ENCODE results near the gene ZFHX2. TPM values are rescaled to one million over a fixed set of nuclear protein-coding genes. Genes with fewer than 3 reads are reported as not detected.

ZFHX2 gene
- total RNA-seq, 2 experiments from 2014 or later, result 0.78 to 1.0 TPM

DNA sequence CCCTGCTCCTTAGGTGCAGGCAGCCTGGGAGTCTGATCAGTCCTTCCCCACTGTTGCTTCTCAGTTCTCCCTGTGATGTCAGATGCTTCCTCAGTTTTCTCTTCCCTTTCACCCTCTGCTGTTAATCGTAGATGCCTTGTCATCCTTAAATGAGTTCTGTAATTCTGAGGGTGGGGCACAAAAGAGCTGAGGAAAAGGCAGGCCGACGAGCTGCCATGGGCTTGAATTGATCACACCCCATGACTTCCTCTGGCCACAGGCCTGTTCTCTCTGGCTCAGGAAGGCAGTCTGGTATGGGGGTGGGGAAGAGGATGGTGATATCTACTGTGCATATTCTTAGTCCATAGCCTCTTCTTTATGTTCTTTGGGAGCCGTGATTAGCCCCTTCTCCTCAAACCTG, 21.3 kb upstream of the ZFHX2 start:
- no peak for ATAC-seq
- H3K9me3 Mint-ChIP-seq, result no peaks in the 10 kb centered on the region
- POLR2A ChIA-PET, result no interaction called here
- peaks cover 20% of the 10 kb centered on the region for H3K4me1 Mint-ChIP-seq (ENCODE audit: low read depth)
- TF ChIP-seq CTCF (IDR thresholded peaks at IDR 0.05), result no peak
- H3K27ac Mint-ChIP-seq, result no peak overlapping the region
- no peak overlapping the region for H3K4me3 Mint-ChIP-seq
- intact Hi-C loops (cut with micrococcal nuclease), result no loop called here
- DNase-seq, result no peak
- CTCF ChIA-PET, result interaction anchor here (1.0 to 5.5 kb wide), 2 partner anchors 13 to 17 kb away, joined by 4 to 20 read pairs; no protein-coding TSS in a partner anchor
- H3K27me3 Mint-ChIP-seq, result peaks cover 32% of the 10 kb centered on the region
- H3K36me3 Mint-ChIP-seq (ENCODE audit: low read depth), result no peaks in the 10 kb centered on the region

DNA sequence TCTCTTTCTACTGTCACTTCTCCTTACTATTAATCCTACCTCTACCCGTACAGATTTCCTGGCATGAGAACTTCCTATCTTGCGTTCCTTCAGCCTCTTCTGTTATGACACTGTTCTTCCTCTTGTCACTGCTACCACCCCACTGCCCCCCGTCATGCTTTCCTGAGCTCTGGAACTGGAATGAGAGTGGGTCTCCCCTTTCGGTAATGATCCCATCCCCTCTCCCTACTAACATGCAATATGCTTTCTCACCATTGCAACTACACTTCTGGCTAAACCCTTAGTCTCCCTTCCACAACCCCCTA, 20.9 kb upstream of the ZFHX2 start:
- Mint-ChIP-seq H3K27me3 (peaks cover 32% of the 10 kb centered on the region), H3K4me3 (no peak overlapping the region), H3K36me3 (ENCODE audit: low read depth) (no peaks in the 10 kb centered on the region), H3K27ac (no peak overlapping the region), H3K4me1 (ENCODE audit: low read depth) (peaks cover 22% of the 10 kb centered on the region), H3K9me3 (no peaks in the 10 kb centered on the region)
- DNase-seq, result no peak
- no peak for ATAC-seq
- ChIA-PET POLR2A (no interaction called here), CTCF (interaction anchor here (1.0 to 5.5 kb wide), 2 partner anchors 13 to 17 kb away, joined by 4 to 20 read pairs; no protein-coding TSS in a partner anchor)
- intact Hi-C loops (cut with micrococcal nuclease), result no loop called here
- no peak for TF ChIP-seq CTCF (IDR thresholded peaks at IDR 0.05)

DNA sequence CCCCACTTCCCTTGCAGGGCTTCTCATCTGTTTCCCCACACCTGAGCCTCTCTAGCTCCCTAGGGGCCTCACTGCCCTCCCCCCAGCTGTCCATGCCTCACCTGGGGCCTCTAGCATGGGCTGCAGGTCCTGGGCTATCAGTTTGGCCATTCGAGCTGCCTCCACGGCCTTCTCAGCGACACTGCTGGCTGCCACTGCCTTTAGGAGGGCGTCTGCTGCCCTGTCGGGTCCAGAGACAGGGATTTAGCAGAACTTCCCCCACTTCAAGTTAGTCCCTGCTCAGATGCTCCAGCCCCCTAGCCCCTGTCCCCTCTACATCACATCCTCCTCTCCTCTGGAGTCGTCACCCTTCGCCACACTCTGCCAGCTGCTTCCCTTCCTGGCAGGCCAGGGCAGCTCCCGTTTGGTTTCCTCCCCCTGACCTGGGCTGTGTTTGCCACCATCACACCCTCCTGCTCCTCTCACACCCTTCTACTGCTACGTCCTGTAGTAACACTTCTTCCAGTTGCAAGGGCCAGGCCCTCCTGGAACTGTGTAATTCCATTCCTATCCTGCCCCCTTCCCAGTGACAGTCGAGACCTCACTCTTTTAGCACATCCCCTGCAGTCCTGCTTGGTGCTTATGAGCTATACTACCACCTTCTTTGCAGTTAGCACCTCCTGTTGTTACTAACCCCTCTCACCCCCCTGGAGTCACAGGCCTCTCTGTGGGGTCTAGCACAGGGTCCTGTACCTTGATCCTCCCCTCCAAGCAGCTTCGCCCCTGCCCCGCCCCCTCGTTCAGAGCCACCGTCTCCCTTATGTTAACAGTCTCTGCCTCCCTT, 20.3 kb upstream of the ZFHX2 start:
- DNase-seq (no peak), ATAC-seq (no peak)
- H3K27me3 Mint-ChIP-seq, result peaks cover 28% of the 10 kb centered on the region
- ChIA-PET POLR2A (no interaction called here), CTCF (interaction anchor here (5.5 kb wide), 1 partner anchor 18 kb away, joined by 20 read pairs; no protein-coding TSS in a partner anchor)
- no peak for TF ChIP-seq CTCF (IDR thresholded peaks at IDR 0.05)
- no peaks in the 10 kb centered on the region for H3K36me3 Mint-ChIP-seq (ENCODE audit: low read depth)
- no peak overlapping the region for H3K27ac Mint-ChIP-seq
- H3K9me3 Mint-ChIP-seq, result no peaks in the 10 kb centered on the region
- intact Hi-C loops (cut with micrococcal nuclease), result no loop called here
- H3K4me3 Mint-ChIP-seq, result no peak overlapping the region
- H3K4me1 Mint-ChIP-seq (ENCODE audit: low read depth), result peaks cover 20% of the 10 kb centered on the region

DNA sequence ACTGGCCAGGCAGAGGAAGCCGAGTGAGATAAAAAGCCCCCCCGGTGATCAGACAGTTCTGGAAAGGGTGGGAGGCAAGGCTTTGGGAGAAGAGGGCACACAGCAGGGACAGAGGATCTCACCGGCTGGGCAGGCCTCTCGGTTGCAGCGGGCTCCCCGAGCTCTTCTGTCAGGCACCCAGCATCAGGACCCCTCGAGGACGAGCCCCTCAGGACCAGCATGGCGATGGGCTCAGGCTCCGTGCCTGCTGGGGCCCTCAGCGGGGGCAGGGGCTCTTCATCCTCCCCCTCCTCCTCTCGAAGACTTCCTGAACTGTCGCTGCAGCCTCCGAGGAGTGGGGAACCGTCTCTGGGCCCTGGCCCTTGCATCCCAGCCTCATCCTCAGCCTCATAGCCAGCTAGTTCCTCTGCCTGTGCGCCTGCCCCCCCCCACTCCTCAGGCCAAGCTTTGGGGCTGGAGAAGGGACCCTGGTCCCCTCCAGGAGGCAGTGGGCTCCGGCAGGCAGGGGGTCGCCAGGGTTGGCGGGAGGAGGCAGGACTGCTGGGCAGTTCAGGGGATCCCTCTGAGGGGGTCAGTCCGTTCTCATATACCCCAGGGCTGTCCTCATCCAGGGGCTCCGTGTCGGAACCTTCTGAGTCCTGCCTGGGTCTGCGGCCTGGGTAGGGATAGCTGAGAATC, 19.4 kb upstream of the ZFHX2 start:
- no peak for ATAC-seq
- ChIA-PET POLR2A (no interaction called here), CTCF (interaction anchor here (4.4 to 5.5 kb wide), 2 partner anchors 13 to 19 kb away, joined by 20 to 51 read pairs; partner anchors contain the start of gene THTPA)
- H3K4me1 Mint-ChIP-seq (ENCODE audit: low read depth), result peaks cover 19% of the 10 kb centered on the region
- no peaks in the 10 kb centered on the region for H3K9me3 Mint-ChIP-seq
- H3K27me3 Mint-ChIP-seq, result peaks cover 20% of the 10 kb centered on the region
- no peak overlapping the region for H3K4me3 Mint-ChIP-seq
- intact Hi-C loops (cut with micrococcal nuclease), result no loop called here
- peaks cover 5% of the 10 kb centered on the region for H3K36me3 Mint-ChIP-seq (ENCODE audit: low read depth)
- TF ChIP-seq CTCF (IDR thresholded peaks at IDR 0.05), result no peak
- H3K27ac Mint-ChIP-seq, result no peak overlapping the region
- no peak for DNase-seq

All from activated CD8-positive, alpha-beta T cell treated with anti-CD3 and anti-CD28 coated beads for 36 hours (primary cell).